H9 (cell line): ENCODE measurements around the gene ITSN2. TPM values are rescaled to one million over a fixed set of nuclear protein-coding genes. Genes with fewer than 3 reads are reported as not detected.
A peak's percentile ranks its signal among the peaks of the same experiment; 100 is the strongest.

Experiments
- DNase-seq: peaks from one replicate; pipeline ENCODE4 v3.0.0-alpha.2; 2017
- H2AFZ ChIP-seq: one replicate; pipeline ENCODE4 v1.6.1; 2013; ENCODE audit warnings: mild to moderate bottlenecking, low read length, control low read depth, moderate library complexity
- H2AK5ac ChIP-seq: 2 replicates; pipeline ENCODE4 v1.6.1; 2013; ENCODE audit warnings: low read length, control low read depth, mixed read lengths; ENCODE audit not compliant: insufficient read length
- H2BK120ac ChIP-seq: one replicate; pipeline ENCODE4 v1.6.1; 2013; ENCODE audit warnings: low read depth, mild to moderate bottlenecking, low read length, control low read depth, inconsistent platforms; ENCODE audit not compliant: poor library complexity, severe bottlenecking
- H2BK12ac ChIP-seq: 2 replicates; pipeline ENCODE4 v1.6.1; 2013; ENCODE audit warnings: low read length, control low read depth, mixed read lengths, low read depth; ENCODE audit not compliant: insufficient read length
- H2BK15ac ChIP-seq: 2 replicates; pipeline ENCODE4 v1.6.1; 2013; ENCODE audit warnings: low read depth, low read length, control low read depth
- H2BK20ac ChIP-seq: one replicate; pipeline ENCODE4 v1.6.1; 2013; ENCODE audit warnings: low read depth, mild to moderate bottlenecking, low read length, control low read depth, inconsistent platforms; ENCODE audit not compliant: poor library complexity, severe bottlenecking
- H2BK5ac ChIP-seq: 2 replicates; pipeline ENCODE4 v1.6.1; 2013; ENCODE audit warnings: low read length, control low read depth, mixed read lengths; ENCODE audit not compliant: insufficient read length
- H3K14ac ChIP-seq: 2 replicates; pipeline ENCODE4 v1.6.1; 2013; ENCODE audit warnings: low read length, control low read depth; ENCODE audit not compliant: insufficient read depth
- H3K18ac ChIP-seq: 2 replicates; pipeline ENCODE4 v1.6.1; 2013; ENCODE audit warnings: low read depth, mild to moderate bottlenecking, mixed read lengths, low read length, control low read depth; ENCODE audit not compliant: insufficient read length
- H3K23ac ChIP-seq: 2 replicates; pipeline ENCODE4 v1.6.1; 2013; ENCODE audit warnings: low read length, control low read depth, mixed read lengths, low read depth; ENCODE audit not compliant: insufficient read length
- H3K23me2 ChIP-seq: 2 replicates; pipeline ENCODE4 v1.6.1; 2013; ENCODE audit warnings: low read depth, mild to moderate bottlenecking, mixed read lengths, low read length, control low read depth; ENCODE audit not compliant: insufficient read length, poor library complexity, severe bottlenecking
- H3K27ac ChIP-seq: 2 replicates; pipeline ENCODE4 v1.5.1; 2013; ENCODE audit warnings: low read length, control low read depth, mixed read lengths, low read depth; ENCODE audit not compliant: insufficient read length
- H3K27me3 ChIP-seq: 2 replicates; pipeline ENCODE4 v1.6.1; 2013; ENCODE audit warnings: low read length, control low read depth, inconsistent platforms; ENCODE audit not compliant: insufficient read depth
- H3K4ac ChIP-seq: 2 replicates; pipeline ENCODE4 v1.6.1; 2013; ENCODE audit warnings: low read depth, mild to moderate bottlenecking, control low read depth, inconsistent platforms, low read length, moderate library complexity
- H3K4me1 ChIP-seq: 2 replicates; pipeline ENCODE4 v1.6.1; 2013; ENCODE audit warnings: low read length, control low read depth, inconsistent platforms; ENCODE audit not compliant: insufficient read depth
- H3K4me2 ChIP-seq: 2 replicates; pipeline ENCODE4 v1.6.1; 2013; ENCODE audit warnings: low read length, control low read depth, mixed read lengths; ENCODE audit not compliant: insufficient read length, insufficient read depth
- H3K56ac ChIP-seq: 2 replicates; pipeline ENCODE4 v1.6.1; 2013; ENCODE audit warnings: low read depth, mild to moderate bottlenecking, mixed read lengths, low read length, control low read depth; ENCODE audit not compliant: insufficient read length
- H3K79me1 ChIP-seq: 2 replicates; pipeline ENCODE4 v1.6.1; 2013; ENCODE audit warnings: low read depth, mild to moderate bottlenecking, moderate library complexity, low read length, control low read depth, inconsistent platforms; ENCODE audit not compliant: insufficient read depth, poor library complexity, severe bottlenecking
- H3K79me2 ChIP-seq: 2 replicates; pipeline ENCODE4 v1.6.1; 2013; ENCODE audit warnings: low read length, control low read depth, inconsistent platforms; ENCODE audit not compliant: insufficient read depth
- H3K9ac ChIP-seq: 2 replicates; pipeline ENCODE4 v1.6.1; 2013; ENCODE audit warnings: low read length, control low read depth, mixed read lengths; ENCODE audit not compliant: insufficient read length; ENCODE audit errors: extremely low read depth
- H3K9me3 ChIP-seq: one replicate; pipeline ENCODE4 v1.6.1; 2013; ENCODE audit warnings: low read depth, low read length, inconsistent platforms; ENCODE audit not compliant: control insufficient read depth
- H3T11ph ChIP-seq: one replicate; pipeline ENCODE4 v1.6.1; 2013; ENCODE audit warnings: mild to moderate bottlenecking, low read length, control low read depth, inconsistent platforms
- H4K20me1 ChIP-seq: one replicate; pipeline ENCODE4 v1.6.1; 2013; ENCODE audit not compliant: control insufficient read depth, insufficient read length, insufficient read depth
- H4K5ac ChIP-seq: 2 replicates; pipeline ENCODE4 v1.6.1; 2013; ENCODE audit warnings: low read depth, mild to moderate bottlenecking, mixed read lengths, low read length, control low read depth; ENCODE audit not compliant: insufficient read length
- H4K8ac ChIP-seq: replicated peaks from 2 replicates; pipeline ENCODE4 v1.6.1; 2013; ENCODE audit warnings: low read length, control low read depth, mixed read lengths, low read depth; ENCODE audit not compliant: insufficient read length
- H4K91ac ChIP-seq: 2 replicates; pipeline ENCODE4 v1.6.1; 2013; ENCODE audit warnings: low read depth, mild to moderate bottlenecking, moderate library complexity, mixed read lengths, low read length, control low read depth; ENCODE audit not compliant: insufficient read length
- H3K27ac Mint-ChIP-seq, 3 experiments: 2 replicates in 2 of 3; 3 replicates in 1 of 3; pipeline ENCODE4 v1.8.0; 2020 to 2021; ENCODE audit warnings: mixed read lengths in 3 of 3, mild to moderate bottlenecking in 1 of 3, moderate library complexity in 1 of 3
- H3K27me3 Mint-ChIP-seq: 2 replicates; pipeline ENCODE4 v1.8.0; 2021; ENCODE audit warnings: low read depth, mild to moderate bottlenecking, moderate library complexity, mixed read lengths
- H3K36me3 Mint-ChIP-seq, 3 experiments: 2 replicates in 2 of 3; 3 replicates in 1 of 3; pipeline ENCODE4 v1.8.0; 2020 to 2021; ENCODE audit warnings: low read depth in 3 of 3, mixed read lengths in 3 of 3; ENCODE audit not compliant: insufficient read depth in 1 of 3
- H3K4me1 Mint-ChIP-seq, 2 experiments: 2 replicates each; pipeline ENCODE4 v1.8.0; 2020; ENCODE audit warnings: mixed read lengths in 2 of 2
- H3K4me3 Mint-ChIP-seq, 2 experiments: 2 replicates in 1 of 2; 3 replicates in 1 of 2; pipeline ENCODE4 v1.8.0; 2020 to 2021; ENCODE audit warnings: mild to moderate bottlenecking in 2 of 2, mixed read lengths in 2 of 2, moderate library complexity in 1 of 2
- H3K9me3 Mint-ChIP-seq, 2 experiments: 2 replicates in 1 of 2; 3 replicates in 1 of 2; pipeline ENCODE4 v1.8.0; 2020; ENCODE audit warnings: mild to moderate bottlenecking in 2 of 2, mixed read lengths in 2 of 2, moderate library complexity in 1 of 2
- WGBS: extraction: QIAGEN DNeasy Blood & Tissue Kit; methylation state at CpG from one replicate; pipeline ENCODE4 v1.1.7; 2013; ENCODE audit warnings: missing lambda C conversion rate, low lambda C conversion rate, mixed read lengths; ENCODE audit not compliant: insufficient read length; ENCODE audit errors: extremely low coverage; 5-methylcytosine and 5-hydroxymethylcytosine counted together
- total RNA-seq: library from RNA; stranded (reverse); gene quantifications from 2 replicates; pipeline ENCODE4 v1.2.1, GENCODE V29; 2021
- TF ChIP-seq, protein P1 (sequence below): fragments of 200-600 bp; sonication (generic); conservative IDR thresholded peaks from 3 replicates; pipeline ENCODE4 v1.8.0; 2021; ENCODE audit warnings: antibody characterized with exemption, mild to moderate bottlenecking

Gene ITSN2
- total RNA-seq, 1 experiment from 2014 or later, result 17.0 TPM

DNA sequence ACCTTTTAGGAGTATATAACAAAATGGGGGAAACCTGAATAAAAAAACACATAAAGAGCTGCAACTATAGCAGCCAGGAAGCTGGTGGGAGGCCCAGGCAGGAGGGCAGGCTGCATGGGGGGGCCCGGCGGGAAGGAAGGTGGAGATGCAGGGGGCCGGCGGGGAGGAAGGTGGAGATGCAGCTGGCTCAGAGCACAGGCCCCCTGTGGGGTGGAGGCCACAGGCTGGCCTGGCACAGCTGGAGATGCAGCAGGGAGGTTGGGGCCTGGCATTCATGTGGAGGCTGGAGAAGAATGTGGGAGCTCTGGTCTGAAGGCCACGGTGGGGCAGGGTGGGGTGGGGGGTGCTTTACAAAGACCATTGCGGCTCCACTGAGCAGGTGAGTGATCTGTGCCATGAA, 154.1 kb downstream of the ITSN2 start:
- H3K27ac Mint-ChIP-seq, result peak overlapping the region in 2 of 3 experiments; percentile 26 to 76; a peak in 3 of 7 replicates
- H3K27me3 Mint-ChIP-seq, result no peaks in the 10 kb centered on the region; the same call in 1 of the 2 replicates

More for the DNA sequence above, 154.1 kb downstream of the ITSN2 start:
- Mint-ChIP-seq H3K4me1 (peaks cover 2 to 16% of the 10 kb centered on the region in 2 experiments; a peak in 2 of 4 replicates), H3K4me3 (no peak overlapping the region), H3K9me3 (no peaks in the 10 kb centered on the region; a peak in 1 of 5 replicates), H3K36me3 (peaks cover 0 to 7% (median 0%) of the 10 kb centered on the region in 3 experiments; a peak in 3 of 7 replicates)
- no peak overlapping the region for H3K4me2 ChIP-seq
- H3K18ac ChIP-seq, result no peak overlapping the region
- H3T11ph ChIP-seq, result no peak overlapping the region
- no peaks in the 10 kb centered on the region for H3K9me3 ChIP-seq
- H2BK12ac ChIP-seq, result no peak overlapping the region
- H3K14ac ChIP-seq, result no peak overlapping the region
- DNase-seq, result no peak
- H4K20me1 ChIP-seq, result no peaks in the 10 kb centered on the region
- no peak overlapping the region for H3K23ac ChIP-seq
- no peak overlapping the region for H3K4ac ChIP-seq
- no peaks in the 10 kb centered on the region for H3K4me1 ChIP-seq
- H4K91ac ChIP-seq, result no peak overlapping the region
- no peaks in the 10 kb centered on the region for H3K27me3 ChIP-seq
- no peaks in the 10 kb centered on the region for H3K23me2 ChIP-seq
- no peak overlapping the region for H4K8ac ChIP-seq
- H2AK5ac ChIP-seq, result no peak overlapping the region
- no peak overlapping the region for H2AFZ ChIP-seq
- H3K27ac ChIP-seq, result no peak overlapping the region
- no peak overlapping the region for H3K56ac ChIP-seq
- H4K5ac ChIP-seq, result no peak overlapping the region
- no peaks in the 10 kb centered on the region for H3K79me2 ChIP-seq
- TF ChIP-seq, protein P1, sequence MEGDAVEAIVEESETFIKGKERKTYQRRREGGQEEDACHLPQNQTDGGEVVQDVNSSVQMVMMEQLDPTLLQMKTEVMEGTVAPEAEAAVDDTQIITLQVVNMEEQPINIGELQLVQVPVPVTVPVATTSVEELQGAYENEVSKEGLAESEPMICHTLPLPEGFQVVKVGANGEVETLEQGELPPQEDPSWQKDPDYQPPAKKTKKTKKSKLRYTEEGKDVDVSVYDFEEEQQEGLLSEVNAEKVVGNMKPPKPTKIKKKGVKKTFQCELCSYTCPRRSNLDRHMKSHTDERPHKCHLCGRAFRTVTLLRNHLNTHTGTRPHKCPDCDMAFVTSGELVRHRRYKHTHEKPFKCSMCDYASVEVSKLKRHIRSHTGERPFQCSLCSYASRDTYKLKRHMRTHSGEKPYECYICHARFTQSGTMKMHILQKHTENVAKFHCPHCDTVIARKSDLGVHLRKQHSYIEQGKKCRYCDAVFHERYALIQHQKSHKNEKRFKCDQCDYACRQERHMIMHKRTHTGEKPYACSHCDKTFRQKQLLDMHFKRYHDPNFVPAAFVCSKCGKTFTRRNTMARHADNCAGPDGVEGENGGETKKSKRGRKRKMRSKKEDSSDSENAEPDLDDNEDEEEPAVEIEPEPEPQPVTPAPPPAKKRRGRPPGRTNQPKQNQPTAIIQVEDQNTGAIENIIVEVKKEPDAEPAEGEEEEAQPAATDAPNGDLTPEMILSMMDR, result no peak
- H2BK15ac ChIP-seq, result no peak overlapping the region
- no peak overlapping the region for H2BK5ac ChIP-seq
- H2BK120ac ChIP-seq, result no peak overlapping the region
- no CpG with 5 or more reads among the region's 6 CpGs for WGBS
- H3K9ac ChIP-seq, result no peak overlapping the region
- no peaks in the 10 kb centered on the region for H3K79me1 ChIP-seq
- H2BK20ac ChIP-seq, result no peak overlapping the region
